ENCODE measurements around the gene PML. TPM values are rescaled to one million over a fixed set of nuclear protein-coding genes. Genes with fewer than 3 reads are reported as not detected.

The PML gene
- total RNA-seq, 1 experiment from 2014 or later, result 47.7 TPM

GRCh38 chr15:73946795-73947370 lies 47.6 kb upstream of the PML start:
- Mint-ChIP-seq H3K36me3 (no peaks in the 10 kb centered on the region), H3K4me1 (peaks cover 5% of the 10 kb centered on the region), H3K9me3 (no peaks in the 10 kb centered on the region), H3K4me3 (no peak overlapping the region), H3K27me3 (ENCODE audit: low read depth) (peaks cover 3% of the 10 kb centered on the region; the same call in 1 of the 2 replicates), H3K27ac (no peak overlapping the region)
- TF ChIP-seq PRDM15 (CRISPR knock-in tag; IDR thresholded peaks at IDR 0.05) (no peak), NR2C2 (CRISPR knock-in tag; IDR thresholded peaks at IDR 0.05) (no peak), ZBTB21 (CRISPR knock-in tag; IDR thresholded peaks at IDR 0.05; ENCODE audit: borderline replicate concordance) (no peak), HMGA2 (CRISPR knock-in tag; IDR thresholded peaks at IDR 0.05) (no peak), ZNF138 (CRISPR knock-in tag; conservative IDR thresholded peaks at IDR 0.05) (no peak), TEAD1 (CRISPR knock-in tag; IDR thresholded peaks at IDR 0.05) (no peak), ZNF317 (CRISPR knock-in tag; IDR thresholded peaks at IDR 0.05; ENCODE audit: borderline replicate concordance, low read depth) (no peak), ZNF121 (CRISPR knock-in tag; IDR thresholded peaks at IDR 0.05) (no peak), ATF1 (CRISPR knock-in tag; IDR thresholded peaks at IDR 0.05) (no peak), JAZF1 (CRISPR knock-in tag; IDR thresholded peaks at IDR 0.05) (no peak)
- DNase-seq (ENCODE audit: low spot score), result no peak
- ChIA-PET CTCF (interaction anchor here (0.8 kb wide), 1 partner anchor 101 kb away, joined by 3 read pairs; no protein-coding TSS in a partner anchor), POLR2A (no interaction called here)
- no peak for ATAC-seq

GRCh38 chr15:73947651-73948050 lies 46.9 kb upstream of the PML start:
- Mint-ChIP-seq H3K27me3 (ENCODE audit: low read depth) (peaks cover 3% of the 10 kb centered on the region; the same call in 1 of the 2 replicates), H3K27ac (no peak overlapping the region), H3K4me1 (peaks cover 10% of the 10 kb centered on the region), H3K4me3 (no peak overlapping the region), H3K36me3 (no peaks in the 10 kb centered on the region), H3K9me3 (no peaks in the 10 kb centered on the region)
- no peak for DNase-seq (ENCODE audit: low spot score)
- POLR2A ChIA-PET, result no interaction called here
- no peak for ATAC-seq
- CTCF ChIA-PET, result interaction anchor here (1.3 to 7.3 kb wide), 3 partner anchors 12 to 25 kb away, joined by 5 to 61 read pairs (median 7); partner anchors contain the start of gene LOXL1
- TF ChIP-seq ZNF423 (CRISPR knock-in tag; IDR thresholded peaks at IDR 0.05), result no peak
- TF ChIP-seq ZNF416 (CRISPR knock-in tag; IDR thresholded peaks at IDR 0.05), result no peak
- TF ChIP-seq ZBTB43 (CRISPR knock-in tag; IDR thresholded peaks at IDR 0.05), result no peak
- no peak for TF ChIP-seq E2F1 (CRISPR knock-in tag; IDR thresholded peaks at IDR 0.05)
- no peak for TF ChIP-seq AFF4 (CRISPR knock-in tag; IDR thresholded peaks at IDR 0.05; ENCODE audit: borderline replicate concordance)
- no peak for TF ChIP-seq ERG (CRISPR knock-in tag; IDR thresholded peaks at IDR 0.05)
- TF ChIP-seq PREB (CRISPR knock-in tag; IDR thresholded peaks at IDR 0.05; ENCODE audit: borderline replicate concordance), result no peak
- no peak for TF ChIP-seq SOX15 (CRISPR knock-in tag; IDR thresholded peaks at IDR 0.05)
- TF ChIP-seq SMAD4 (CRISPR knock-in tag; IDR thresholded peaks at IDR 0.05), result no peak
- no peak for TF ChIP-seq GTF2I (CRISPR knock-in tag; conservative IDR thresholded peaks at IDR 0.05)
- TF ChIP-seq MXD4 (CRISPR knock-in tag; IDR thresholded peaks at IDR 0.05; ENCODE audit: borderline replicate concordance), result no peak
- TF ChIP-seq ZNF263 (CRISPR knock-in tag; IDR thresholded peaks at IDR 0.05; ENCODE audit: low read depth), result no peak
